ENCODE measurements around the gene DPM1.

DNA sequence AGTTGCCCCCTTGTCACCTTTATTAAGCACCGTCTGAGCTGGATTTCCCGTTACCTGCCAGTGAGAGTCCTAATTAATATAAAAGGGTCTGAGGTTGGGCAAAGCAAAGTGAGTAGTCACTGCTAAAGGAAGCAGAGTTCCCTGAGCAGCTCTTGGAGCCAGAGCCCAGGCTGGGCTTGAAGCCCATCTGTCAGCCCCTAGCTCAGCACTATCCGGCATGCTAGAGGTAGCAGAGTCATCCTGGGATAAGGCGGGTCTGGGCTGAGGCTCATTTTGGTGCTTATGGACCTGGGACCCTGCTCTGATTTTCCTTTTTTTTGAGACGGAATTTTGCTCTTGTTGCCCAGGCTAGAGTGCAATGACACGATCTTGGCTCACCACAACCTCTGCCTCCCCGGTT, 73.3 kb downstream of the DPM1 start:
- TF ChIP-seq, protein P1, sequence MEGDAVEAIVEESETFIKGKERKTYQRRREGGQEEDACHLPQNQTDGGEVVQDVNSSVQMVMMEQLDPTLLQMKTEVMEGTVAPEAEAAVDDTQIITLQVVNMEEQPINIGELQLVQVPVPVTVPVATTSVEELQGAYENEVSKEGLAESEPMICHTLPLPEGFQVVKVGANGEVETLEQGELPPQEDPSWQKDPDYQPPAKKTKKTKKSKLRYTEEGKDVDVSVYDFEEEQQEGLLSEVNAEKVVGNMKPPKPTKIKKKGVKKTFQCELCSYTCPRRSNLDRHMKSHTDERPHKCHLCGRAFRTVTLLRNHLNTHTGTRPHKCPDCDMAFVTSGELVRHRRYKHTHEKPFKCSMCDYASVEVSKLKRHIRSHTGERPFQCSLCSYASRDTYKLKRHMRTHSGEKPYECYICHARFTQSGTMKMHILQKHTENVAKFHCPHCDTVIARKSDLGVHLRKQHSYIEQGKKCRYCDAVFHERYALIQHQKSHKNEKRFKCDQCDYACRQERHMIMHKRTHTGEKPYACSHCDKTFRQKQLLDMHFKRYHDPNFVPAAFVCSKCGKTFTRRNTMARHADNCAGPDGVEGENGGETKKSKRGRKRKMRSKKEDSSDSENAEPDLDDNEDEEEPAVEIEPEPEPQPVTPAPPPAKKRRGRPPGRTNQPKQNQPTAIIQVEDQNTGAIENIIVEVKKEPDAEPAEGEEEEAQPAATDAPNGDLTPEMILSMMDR (IDR thresholded peaks at IDR 0.05), result no peak
- TF ChIP-seq POLR2A (IDR thresholded peaks at IDR 0.05), result no peak
